Endothelial cell of umbilical vein (primary cell): ENCODE results near the gene RSRC1.

Experiments used
- GATA2 ChIP-seq: IDR thresholded peaks from 2 replicates; pipeline ENCODE4 v1.7.0; 2011; ENCODE audit warnings: low read depth, mild to moderate bottlenecking, moderate library complexity, mixed read lengths, low read length; ENCODE audit not compliant: insufficient read length, insufficient read depth
- TF ChIP-seq, protein P1 (sequence below), 2 donors: IDR thresholded peaks; 1 replicate in 1 of 2; 2 replicates in 1 of 2; pipeline ENCODE4 v1.5.1; 2011; ENCODE audit warnings: low read length in 2 of 2, mild to moderate bottlenecking in 2 of 2, moderate library complexity in 2 of 2, control low read depth in 1 of 2, inconsistent platforms in 1 of 2, low read depth in 1 of 2; ENCODE audit not compliant: insufficient read depth in 1 of 2; ENCODE audit errors: extremely low read depth in 1 of 2
- TF ChIP-seq, protein P2 (sequence below): IDR thresholded peaks from 2 replicates; pipeline ENCODE4 v1.6.1; 2011; ENCODE audit not compliant: insufficient read depth, insufficient read length

DNA sequence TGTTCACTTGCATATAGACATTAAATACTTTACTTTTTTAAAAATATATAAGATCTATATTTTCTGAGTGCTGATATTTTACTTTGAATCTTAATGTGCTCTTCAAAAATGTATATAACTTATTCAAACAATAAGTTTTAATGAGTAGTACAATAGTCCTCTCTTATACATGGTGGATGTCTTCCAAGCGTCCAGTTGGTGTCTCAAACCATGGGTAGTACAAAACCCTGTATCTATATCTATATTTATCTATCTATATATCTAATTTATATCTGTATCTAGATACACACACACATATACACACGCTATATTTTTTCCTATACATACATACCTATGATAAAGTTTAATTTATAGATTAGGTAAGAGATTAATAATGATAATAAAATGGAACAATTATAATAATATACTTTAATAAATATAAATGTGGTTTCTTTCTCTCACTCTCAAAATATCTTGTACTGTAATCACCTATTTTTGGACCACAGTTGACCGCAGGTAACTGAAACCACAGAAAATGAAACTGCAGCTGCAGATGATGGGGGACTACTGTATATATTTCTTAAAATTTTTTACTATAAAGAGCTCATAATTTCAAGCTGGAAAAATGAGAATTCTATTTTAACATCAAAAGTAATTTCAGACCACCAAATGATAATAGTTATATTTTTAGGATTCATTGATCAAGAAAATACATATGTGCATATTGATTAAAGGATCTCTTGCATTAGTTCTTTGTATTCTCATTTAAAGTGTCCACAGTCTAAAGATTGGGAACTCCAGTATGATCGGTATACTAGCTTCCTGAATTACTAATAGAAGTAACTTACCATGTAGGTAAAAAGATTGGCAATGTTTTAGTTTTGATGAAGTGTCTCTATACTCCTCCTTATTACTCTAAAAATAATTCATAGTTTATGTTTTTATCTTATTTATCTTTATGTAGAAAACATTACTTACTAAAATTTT is 246.0 kb downstream of the RSRC1 start:
- no peak for TF ChIP-seq GATA2
- TF ChIP-seq, protein P1, sequence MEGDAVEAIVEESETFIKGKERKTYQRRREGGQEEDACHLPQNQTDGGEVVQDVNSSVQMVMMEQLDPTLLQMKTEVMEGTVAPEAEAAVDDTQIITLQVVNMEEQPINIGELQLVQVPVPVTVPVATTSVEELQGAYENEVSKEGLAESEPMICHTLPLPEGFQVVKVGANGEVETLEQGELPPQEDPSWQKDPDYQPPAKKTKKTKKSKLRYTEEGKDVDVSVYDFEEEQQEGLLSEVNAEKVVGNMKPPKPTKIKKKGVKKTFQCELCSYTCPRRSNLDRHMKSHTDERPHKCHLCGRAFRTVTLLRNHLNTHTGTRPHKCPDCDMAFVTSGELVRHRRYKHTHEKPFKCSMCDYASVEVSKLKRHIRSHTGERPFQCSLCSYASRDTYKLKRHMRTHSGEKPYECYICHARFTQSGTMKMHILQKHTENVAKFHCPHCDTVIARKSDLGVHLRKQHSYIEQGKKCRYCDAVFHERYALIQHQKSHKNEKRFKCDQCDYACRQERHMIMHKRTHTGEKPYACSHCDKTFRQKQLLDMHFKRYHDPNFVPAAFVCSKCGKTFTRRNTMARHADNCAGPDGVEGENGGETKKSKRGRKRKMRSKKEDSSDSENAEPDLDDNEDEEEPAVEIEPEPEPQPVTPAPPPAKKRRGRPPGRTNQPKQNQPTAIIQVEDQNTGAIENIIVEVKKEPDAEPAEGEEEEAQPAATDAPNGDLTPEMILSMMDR (IDR thresholded peaks at IDR 0.05; ENCODE audit: extremely low read depth in 1 of 2, insufficient read depth in 1 of 2, low read depth in 1 of 2, low read length in 2 of 2) = no peak
- TF ChIP-seq, protein P2, sequence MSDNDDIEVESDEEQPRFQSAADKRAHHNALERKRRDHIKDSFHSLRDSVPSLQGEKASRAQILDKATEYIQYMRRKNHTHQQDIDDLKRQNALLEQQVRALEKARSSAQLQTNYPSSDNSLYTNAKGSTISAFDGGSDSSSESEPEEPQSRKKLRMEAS = no peak
